AG09309 (cell line): Measurements from ENCODE around the gene B4GALT2.
A peak's percentile ranks its signal among the peaks of the same experiment; 100 is the strongest.

ENCODE experiments used
- DNase-seq: peaks from one replicate; pipeline ENCODE4 v3.0.0-alpha.2; 2010; ENCODE audit warnings: low read depth
- H3K4me3 ChIP-seq: 2 replicates; pipeline ENCODE4 v1.5.1; 2011; ENCODE audit warnings: mild to moderate bottlenecking, low read depth, low read length, moderate library complexity; ENCODE audit not compliant: control insufficient read depth
- TF ChIP-seq, protein P1 (sequence below): IDR thresholded peaks from 2 replicates; pipeline ENCODE4 v1.5.1; 2011; ENCODE audit warnings: mild to moderate bottlenecking, low read depth, low read length, inconsistent platforms; ENCODE audit not compliant: insufficient read depth, control insufficient read depth; ENCODE audit errors: missing control alignments

The B4GALT2 gene

GRCh38 chr1:43997295-43997999 is 18.4 kb downstream of the B4GALT2 start:
- H3K4me3 ChIP-seq = no peak overlapping the region
- no peak for DNase-seq
- TF ChIP-seq, protein P1, sequence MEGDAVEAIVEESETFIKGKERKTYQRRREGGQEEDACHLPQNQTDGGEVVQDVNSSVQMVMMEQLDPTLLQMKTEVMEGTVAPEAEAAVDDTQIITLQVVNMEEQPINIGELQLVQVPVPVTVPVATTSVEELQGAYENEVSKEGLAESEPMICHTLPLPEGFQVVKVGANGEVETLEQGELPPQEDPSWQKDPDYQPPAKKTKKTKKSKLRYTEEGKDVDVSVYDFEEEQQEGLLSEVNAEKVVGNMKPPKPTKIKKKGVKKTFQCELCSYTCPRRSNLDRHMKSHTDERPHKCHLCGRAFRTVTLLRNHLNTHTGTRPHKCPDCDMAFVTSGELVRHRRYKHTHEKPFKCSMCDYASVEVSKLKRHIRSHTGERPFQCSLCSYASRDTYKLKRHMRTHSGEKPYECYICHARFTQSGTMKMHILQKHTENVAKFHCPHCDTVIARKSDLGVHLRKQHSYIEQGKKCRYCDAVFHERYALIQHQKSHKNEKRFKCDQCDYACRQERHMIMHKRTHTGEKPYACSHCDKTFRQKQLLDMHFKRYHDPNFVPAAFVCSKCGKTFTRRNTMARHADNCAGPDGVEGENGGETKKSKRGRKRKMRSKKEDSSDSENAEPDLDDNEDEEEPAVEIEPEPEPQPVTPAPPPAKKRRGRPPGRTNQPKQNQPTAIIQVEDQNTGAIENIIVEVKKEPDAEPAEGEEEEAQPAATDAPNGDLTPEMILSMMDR = no peak

GRCh38 chr1:43998000-43998378 is 19.0 kb downstream of the B4GALT2 start:
- no peak for DNase-seq
- H3K4me3 ChIP-seq = no peak overlapping the region
- TF ChIP-seq, protein P1 = no peak

GRCh38 chr1:43999455-43999854 is 20.4 kb downstream of the B4GALT2 start:
- TF ChIP-seq, protein P1 = no peak
- H3K4me3 ChIP-seq = no peak overlapping the region
- no peak for DNase-seq

DNA sequence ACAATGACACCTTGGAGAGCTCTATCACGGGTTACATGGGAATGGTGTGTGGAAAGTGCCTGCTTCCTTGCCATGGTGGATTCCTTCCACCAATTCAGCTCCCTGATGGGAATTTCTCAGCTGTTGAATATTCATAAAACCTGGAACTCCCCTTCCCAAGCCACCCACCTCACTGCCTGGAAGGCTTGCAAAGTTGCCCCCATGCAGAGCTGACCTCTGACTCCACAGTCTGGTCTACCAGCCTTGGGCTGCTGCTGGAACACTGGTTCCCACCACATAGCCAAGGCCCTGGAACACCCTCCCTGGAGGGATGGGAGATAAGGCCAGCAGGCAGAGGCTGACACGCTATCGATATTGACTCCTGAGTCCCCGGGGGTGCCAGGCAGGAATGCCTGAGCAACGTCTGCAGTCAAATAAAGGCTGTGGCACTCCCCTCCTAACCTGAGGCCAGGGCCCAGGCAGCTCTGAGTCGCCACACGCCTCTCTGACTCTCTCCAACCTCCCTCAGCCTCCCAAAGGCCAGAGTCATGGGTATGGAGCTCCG is 21.2 kb downstream of the B4GALT2 start:
- no peak for DNase-seq
- H3K4me3 ChIP-seq = no peak overlapping the region
- TF ChIP-seq, protein P1 = no peak

- DNase-seq = no peak
- H3K4me3 ChIP-seq = no peak overlapping the region
- TF ChIP-seq, protein P1 = no peak
Observed at GRCh38 chr1:44002165-44002564, 23.2 kb downstream of the B4GALT2 start.

DNA sequence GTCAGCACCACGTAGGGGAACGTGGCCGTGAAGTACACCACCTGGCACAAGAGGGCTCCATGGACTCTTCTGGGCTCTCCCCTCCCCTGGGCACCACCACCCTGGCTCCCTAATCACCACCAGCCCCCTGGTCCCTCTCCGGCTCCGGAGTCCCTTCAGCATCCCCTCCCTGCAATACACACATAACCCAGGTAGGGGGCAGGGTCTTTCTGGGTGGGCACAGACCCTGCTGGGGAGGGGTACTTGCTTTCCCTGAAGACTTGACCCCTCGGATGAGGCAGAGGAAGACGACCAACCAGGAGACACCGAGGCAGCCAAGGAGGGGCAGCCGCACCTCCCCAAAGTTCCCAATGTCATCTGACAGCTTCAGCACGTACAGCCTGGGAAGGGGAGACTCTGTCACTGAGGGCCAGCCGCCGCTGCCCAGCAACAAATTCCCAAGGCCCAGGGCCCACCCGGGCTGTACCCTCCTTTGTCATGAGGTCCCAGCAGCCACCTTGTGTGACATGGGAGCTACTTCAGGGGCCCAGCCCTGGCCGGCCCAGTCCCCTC is 23.7 kb downstream of the B4GALT2 start:
- TF ChIP-seq, protein P1 = peak; percentile 17
- no peak overlapping the region for H3K4me3 ChIP-seq
- DNase-seq = no peak
